WTC11 (cell line): ENCODE data around the gene MMP17. TPM values are rescaled to one million over a fixed set of nuclear protein-coding genes. Genes with fewer than 3 reads are reported as not detected.

Experiments used
- ATAC-seq: fragments of 200-7000 bp; cut with Tn5 transposase; 2 replicates; pipeline ENCODE4 v1.10.0; 2021; ENCODE audit warnings: mild to moderate bottlenecking, moderate library complexity
- CTCF ChIA-PET: fragments of 300-600 bp; sonication (Branson Sonifier 250); formaldehyde crosslinking; loops from one replicate; lab custom pipeline; 2021; ENCODE audit warnings: antibody characterized with exemption; lab: Charles Lee
- POLR2A ChIA-PET: fragments of 350-600 bp; sonication (Branson Sonifier 250); formaldehyde crosslinking; loops from one replicate; lab custom pipeline; 2021; ENCODE audit warnings: antibody characterized with exemption; lab: Charles Lee
- DNase-seq: peaks from one replicate; pipeline ENCODE4 v3.0.0; 2021; ENCODE audit warnings: low spot score
- H3K27ac Mint-ChIP-seq: 2 replicates; pipeline ENCODE4 v1.8.0; 2021; ENCODE audit warnings: mixed read lengths
- H3K27me3 Mint-ChIP-seq: 2 replicates; pipeline ENCODE4 v1.8.0; 2021; ENCODE audit warnings: low read depth, mild to moderate bottlenecking, moderate library complexity, mixed read lengths
- H3K36me3 Mint-ChIP-seq: 2 replicates; pipeline ENCODE4 v1.8.0; 2021; ENCODE audit warnings: mixed read lengths
- H3K4me1 Mint-ChIP-seq: 2 replicates; pipeline ENCODE4 v1.8.0; 2022; ENCODE audit warnings: mixed read lengths
- H3K4me3 Mint-ChIP-seq: 2 replicates; pipeline ENCODE4 v1.8.0; 2021; ENCODE audit warnings: mild to moderate bottlenecking, moderate library complexity, mixed read lengths
- H3K9me3 Mint-ChIP-seq: 2 replicates; pipeline ENCODE4 v1.8.0; 2021; ENCODE audit warnings: mixed read lengths
- ATF1 ChIP-seq: sonication (generic); formaldehyde crosslinking; IDR thresholded peaks from 2 replicates; pipeline ENCODE4 v1.8.1; 2023; ENCODE audit warnings: mild to moderate bottlenecking, moderate library complexity, missing genetic modification reagents
- CREB1 ChIP-seq: sonication (generic); formaldehyde crosslinking; IDR thresholded peaks from 2 replicates; pipeline ENCODE4 v1.8.0; 2023; ENCODE audit warnings: mild to moderate bottlenecking, missing genetic modification reagents
- ETV6 ChIP-seq: sonication (generic); formaldehyde crosslinking; IDR thresholded peaks from 2 replicates; pipeline ENCODE4 v1.8.1; 2022; ENCODE audit warnings: mild to moderate bottlenecking, missing genetic modification reagents
- NFE2L1 ChIP-seq: sonication (generic); formaldehyde crosslinking; IDR thresholded peaks from 2 replicates; pipeline ENCODE4 v1.8.1; 2023; ENCODE audit warnings: missing genetic modification reagents
- SMAD3 ChIP-seq: sonication (generic); formaldehyde crosslinking; IDR thresholded peaks from 2 replicates; pipeline ENCODE4 v1.8.0; 2022; ENCODE audit warnings: missing genetic modification reagents, mild to moderate bottlenecking, borderline replicate concordance
- SOX15 ChIP-seq: fragments of 250-450 bp; sonication (Bioruptor Pico); IDR thresholded peaks from 2 replicates; pipeline ENCODE4 v1.9.0; 2021; ENCODE audit warnings: mild to moderate bottlenecking
- TP53 ChIP-seq: sonication (generic); formaldehyde crosslinking; IDR thresholded peaks from 2 replicates; pipeline ENCODE4 v1.8.1; 2023; ENCODE audit warnings: mild to moderate bottlenecking, missing genetic modification reagents
- ZNF138 ChIP-seq: sonication (generic); formaldehyde crosslinking; conservative IDR thresholded peaks from 2 replicates; pipeline ENCODE4 v1.8.1; 2022; ENCODE audit warnings: mild to moderate bottlenecking, moderate library complexity, missing genetic modification reagents
- ZNF671 ChIP-seq: fragments of 250-450 bp; sonication (Bioruptor Pico); IDR thresholded peaks from 2 replicates; pipeline ENCODE4 v1.8.0; 2021; ENCODE audit warnings: mild to moderate bottlenecking
- total RNA-seq: library from RNA; stranded (reverse); gene quantifications from 3 replicates; pipeline ENCODE4 v1.2.3, GENCODE V29; 2021
- TF ChIP-seq, protein P1 (sequence below): sonication (generic); formaldehyde crosslinking; IDR thresholded peaks from 2 replicates; pipeline ENCODE4 v1.8.1; 2023; ENCODE audit warnings: mild to moderate bottlenecking, moderate library complexity, missing genetic modification reagents
- TF ChIP-seq, protein P2 (sequence below): fragments of 250-450 bp; sonication (Bioruptor Pico); IDR thresholded peaks from 2 replicates; pipeline ENCODE4 v1.9.0; 2021; ENCODE audit warnings: mild to moderate bottlenecking, borderline replicate concordance
- TF ChIP-seq, protein P3 (sequence below): sonication (generic); formaldehyde crosslinking; IDR thresholded peaks from 2 replicates; pipeline ENCODE4 v1.8.0; 2022; ENCODE audit warnings: mild to moderate bottlenecking, missing genetic modification reagents
- TF ChIP-seq, protein P4 (sequence below): fragments of 250-450 bp; sonication (Bioruptor Pico); IDR thresholded peaks from 2 replicates; pipeline ENCODE4 v1.9.0; 2021; ENCODE audit warnings: moderate library complexity, mild to moderate bottlenecking, inconsistent platforms, borderline replicate concordance
- TF ChIP-seq, protein P5 (sequence below): sonication (generic); formaldehyde crosslinking; IDR thresholded peaks from 2 replicates; pipeline ENCODE4 v1.8.1; 2022; ENCODE audit warnings: low read depth, mild to moderate bottlenecking, moderate library complexity, missing genetic modification reagents, borderline replicate concordance
- TF ChIP-seq, protein P6 (sequence below): sonication (generic); formaldehyde crosslinking; IDR thresholded peaks from 2 replicates; pipeline ENCODE4 v1.8.1; 2023; ENCODE audit warnings: mild to moderate bottlenecking, missing genetic modification reagents

Gene MMP17
- total RNA-seq, 1 experiment from 2014 or later, result 67.1 TPM

DNA sequence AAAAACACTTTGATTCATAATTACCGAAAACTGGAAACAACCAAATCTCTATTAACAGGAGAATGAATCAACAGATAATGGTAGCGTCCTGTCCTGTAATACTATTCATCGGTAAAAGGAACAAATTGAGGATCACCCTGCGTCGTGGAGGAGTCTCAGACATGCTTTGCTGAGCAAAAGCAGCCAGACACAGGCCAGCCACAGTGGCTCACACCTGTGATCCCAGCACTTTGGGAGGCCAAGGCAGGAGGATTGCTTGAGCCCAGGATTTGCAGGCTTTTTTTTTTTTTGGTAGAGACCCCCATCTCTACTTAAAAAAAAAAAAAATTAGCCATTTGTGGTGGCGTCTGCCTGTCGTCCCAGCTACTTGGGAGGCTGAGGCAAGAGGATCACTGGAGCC is 34.1 kb upstream of the MMP17 start (continued):
- TF ChIP-seq ZNF138 (CRISPR knock-in tag) (no peak), TP53 (CRISPR knock-in tag) (no peak), SOX15 (CRISPR knock-in tag) (no peak), CREB1 (no peak), SMAD3 (CRISPR knock-in tag) (no peak)
- TF ChIP-seq, protein P1, sequence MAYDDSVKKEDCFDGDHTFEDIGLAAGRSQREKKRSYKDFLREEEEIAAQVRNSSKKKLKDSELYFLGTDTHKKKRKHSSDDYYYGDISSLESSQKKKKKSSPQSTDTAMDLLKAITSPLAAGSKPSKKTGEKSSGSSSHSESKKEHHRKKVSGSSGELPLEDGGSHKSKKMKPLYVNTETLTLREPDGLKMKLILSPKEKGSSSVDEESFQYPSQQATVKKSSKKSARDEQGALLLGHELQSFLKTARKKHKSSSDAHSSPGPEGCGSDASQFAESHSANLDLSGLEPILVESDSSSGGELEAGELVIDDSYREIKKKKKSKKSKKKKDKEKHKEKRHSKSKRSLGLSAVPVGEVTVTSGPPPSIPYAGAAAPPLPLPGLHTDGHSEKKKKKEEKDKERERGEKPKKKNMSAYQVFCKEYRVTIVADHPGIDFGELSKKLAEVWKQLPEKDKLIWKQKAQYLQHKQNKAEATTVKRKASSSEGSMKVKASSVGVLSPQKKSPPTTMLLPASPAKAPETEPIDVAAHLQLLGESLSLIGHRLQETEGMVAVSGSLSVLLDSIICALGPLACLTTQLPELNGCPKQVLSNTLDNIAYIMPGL (CRISPR knock-in tag), result no peak
- TF ChIP-seq, all 79 proteins: peak for 0

DNA sequence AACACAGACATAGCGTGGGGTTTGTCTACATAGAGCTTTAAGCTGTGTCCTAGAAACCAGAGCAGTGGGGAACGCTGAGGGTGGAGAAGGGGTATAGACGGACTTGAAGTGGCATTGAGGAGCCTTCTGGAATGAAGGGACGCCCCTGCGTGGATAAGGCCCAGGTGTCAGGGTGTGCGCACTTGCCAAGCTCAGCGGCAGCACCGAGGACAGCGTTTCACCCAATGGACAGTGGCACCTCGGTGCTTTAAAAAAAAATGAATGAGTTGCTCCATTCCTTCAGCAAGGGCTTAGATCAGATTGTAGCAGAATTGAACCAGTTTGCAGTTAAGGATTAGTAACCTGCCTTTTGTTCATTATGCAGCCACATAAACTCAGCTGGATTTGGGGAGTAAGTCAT is 33.6 kb upstream of the MMP17 start:
- POLR2A ChIA-PET, result interaction anchor here (0.7 kb wide), 1 partner anchor 17 kb away, joined by 3 read pairs; no protein-coding TSS in a partner anchor
- H3K36me3 Mint-ChIP-seq, result peaks cover 60% of the 10 kb centered on the region
- CTCF ChIA-PET, result interaction anchor here (1.2 to 2.7 kb wide), 4 partner anchors 19 to 678 kb away, joined by 3 to 7 read pairs (median 5); no protein-coding TSS in a partner anchor

DNA sequence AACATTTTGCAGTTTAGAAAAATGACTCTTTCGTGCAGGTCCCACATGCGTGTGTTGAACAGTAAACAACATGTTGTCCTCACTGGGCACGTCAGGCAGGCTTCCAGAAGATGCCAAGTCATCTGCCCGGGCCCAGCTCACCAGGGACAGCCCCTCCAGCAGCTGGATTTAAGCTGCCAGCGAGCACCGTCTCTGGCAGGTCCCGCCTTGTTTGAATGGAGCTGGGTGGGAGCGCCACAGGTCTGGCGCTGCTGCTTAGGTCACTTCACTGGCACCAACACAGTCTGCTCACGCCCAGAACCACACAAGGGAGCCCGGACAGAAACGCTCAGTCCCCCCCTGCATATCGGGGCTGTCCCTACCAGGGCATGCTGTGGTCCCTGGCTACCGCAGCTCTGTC is 33.1 kb upstream of the MMP17 start:
- TF ChIP-seq ETV6, result no peak
- TF ChIP-seq, protein P2, sequence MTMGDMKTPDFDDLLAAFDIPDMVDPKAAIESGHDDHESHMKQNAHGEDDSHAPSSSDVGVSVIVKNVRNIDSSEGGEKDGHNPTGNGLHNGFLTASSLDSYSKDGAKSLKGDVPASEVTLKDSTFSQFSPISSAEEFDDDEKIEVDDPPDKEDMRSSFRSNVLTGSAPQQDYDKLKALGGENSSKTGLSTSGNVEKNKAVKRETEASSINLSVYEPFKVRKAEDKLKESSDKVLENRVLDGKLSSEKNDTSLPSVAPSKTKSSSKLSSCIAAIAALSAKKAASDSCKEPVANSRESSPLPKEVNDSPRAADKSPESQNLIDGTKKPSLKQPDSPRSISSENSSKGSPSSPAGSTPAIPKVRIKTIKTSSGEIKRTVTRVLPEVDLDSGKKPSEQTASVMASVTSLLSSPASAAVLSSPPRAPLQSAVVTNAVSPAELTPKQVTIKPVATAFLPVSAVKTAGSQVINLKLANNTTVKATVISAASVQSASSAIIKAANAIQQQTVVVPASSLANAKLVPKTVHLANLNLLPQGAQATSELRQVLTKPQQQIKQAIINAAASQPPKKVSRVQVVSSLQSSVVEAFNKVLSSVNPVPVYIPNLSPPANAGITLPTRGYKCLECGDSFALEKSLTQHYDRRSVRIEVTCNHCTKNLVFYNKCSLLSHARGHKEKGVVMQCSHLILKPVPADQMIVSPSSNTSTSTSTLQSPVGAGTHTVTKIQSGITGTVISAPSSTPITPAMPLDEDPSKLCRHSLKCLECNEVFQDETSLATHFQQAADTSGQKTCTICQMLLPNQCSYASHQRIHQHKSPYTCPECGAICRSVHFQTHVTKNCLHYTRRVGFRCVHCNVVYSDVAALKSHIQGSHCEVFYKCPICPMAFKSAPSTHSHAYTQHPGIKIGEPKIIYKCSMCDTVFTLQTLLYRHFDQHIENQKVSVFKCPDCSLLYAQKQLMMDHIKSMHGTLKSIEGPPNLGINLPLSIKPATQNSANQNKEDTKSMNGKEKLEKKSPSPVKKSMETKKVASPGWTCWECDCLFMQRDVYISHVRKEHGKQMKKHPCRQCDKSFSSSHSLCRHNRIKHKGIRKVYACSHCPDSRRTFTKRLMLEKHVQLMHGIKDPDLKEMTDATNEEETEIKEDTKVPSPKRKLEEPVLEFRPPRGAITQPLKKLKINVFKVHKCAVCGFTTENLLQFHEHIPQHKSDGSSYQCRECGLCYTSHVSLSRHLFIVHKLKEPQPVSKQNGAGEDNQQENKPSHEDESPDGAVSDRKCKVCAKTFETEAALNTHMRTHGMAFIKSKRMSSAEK (CRISPR knock-in tag), result no peak
- TF ChIP-seq, protein P3, sequence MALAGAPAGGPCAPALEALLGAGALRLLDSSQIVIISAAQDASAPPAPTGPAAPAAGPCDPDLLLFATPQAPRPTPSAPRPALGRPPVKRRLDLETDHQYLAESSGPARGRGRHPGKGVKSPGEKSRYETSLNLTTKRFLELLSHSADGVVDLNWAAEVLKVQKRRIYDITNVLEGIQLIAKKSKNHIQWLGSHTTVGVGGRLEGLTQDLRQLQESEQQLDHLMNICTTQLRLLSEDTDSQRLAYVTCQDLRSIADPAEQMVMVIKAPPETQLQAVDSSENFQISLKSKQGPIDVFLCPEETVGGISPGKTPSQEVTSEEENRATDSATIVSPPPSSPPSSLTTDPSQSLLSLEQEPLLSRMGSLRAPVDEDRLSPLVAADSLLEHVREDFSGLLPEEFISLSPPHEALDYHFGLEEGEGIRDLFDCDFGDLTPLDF (CRISPR knock-in tag), result no peak
- TF ChIP-seq, all 79 proteins: peak for 0
- ChIA-PET CTCF (interaction anchor here (0.9 to 2.7 kb wide), 5 partner anchors 19 to 678 kb away, joined by 3 to 7 read pairs (median 4); no protein-coding TSS in a partner anchor), POLR2A (no interaction called here)
- Mint-ChIP-seq H3K4me3 (no peak overlapping the region), H3K27me3 (no peaks in the 10 kb centered on the region; the same call in 1 of the 2 replicates), H3K27ac (peak overlapping the region; percentile 86), H3K4me1 (peaks cover 38% of the 10 kb centered on the region), H3K36me3 (peaks cover 55% of the 10 kb centered on the region), H3K9me3 (peaks cover 5% of the 10 kb centered on the region)
- DNase-seq (no peak), ATAC-seq (no peak)

More for the DNA sequence above, 33.6 kb upstream of the MMP17 start:
- TF ChIP-seq, protein P4, sequence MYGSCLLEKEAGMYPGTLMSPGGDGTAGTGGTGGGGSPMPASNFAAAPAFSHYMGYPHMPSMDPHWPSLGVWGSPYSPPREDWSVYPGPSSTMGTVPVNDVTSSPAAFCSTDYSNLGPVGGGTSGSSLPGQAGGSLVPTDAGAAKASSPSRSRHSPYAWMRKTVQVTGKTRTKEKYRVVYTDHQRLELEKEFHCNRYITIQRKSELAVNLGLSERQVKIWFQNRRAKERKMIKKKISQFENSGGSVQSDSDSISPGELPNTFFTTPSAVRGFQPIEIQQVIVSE, result no peak
- TF ChIP-seq ZNF138 (CRISPR knock-in tag) (no peak), NFE2L1 (no peak), ATF1 (CRISPR knock-in tag) (no peak), ZNF671 (no peak)
- TF ChIP-seq, protein P5, sequence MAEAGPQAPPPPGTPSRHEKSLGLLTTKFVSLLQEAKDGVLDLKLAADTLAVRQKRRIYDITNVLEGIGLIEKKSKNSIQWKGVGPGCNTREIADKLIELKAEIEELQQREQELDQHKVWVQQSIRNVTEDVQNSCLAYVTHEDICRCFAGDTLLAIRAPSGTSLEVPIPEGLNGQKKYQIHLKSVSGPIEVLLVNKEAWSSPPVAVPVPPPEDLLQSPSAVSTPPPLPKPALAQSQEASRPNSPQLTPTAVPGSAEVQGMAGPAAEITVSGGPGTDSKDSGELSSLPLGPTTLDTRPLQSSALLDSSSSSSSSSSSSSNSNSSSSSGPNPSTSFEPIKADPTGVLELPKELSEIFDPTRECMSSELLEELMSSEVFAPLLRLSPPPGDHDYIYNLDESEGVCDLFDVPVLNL (CRISPR knock-in tag), result no peak
- TF ChIP-seq, protein P6, sequence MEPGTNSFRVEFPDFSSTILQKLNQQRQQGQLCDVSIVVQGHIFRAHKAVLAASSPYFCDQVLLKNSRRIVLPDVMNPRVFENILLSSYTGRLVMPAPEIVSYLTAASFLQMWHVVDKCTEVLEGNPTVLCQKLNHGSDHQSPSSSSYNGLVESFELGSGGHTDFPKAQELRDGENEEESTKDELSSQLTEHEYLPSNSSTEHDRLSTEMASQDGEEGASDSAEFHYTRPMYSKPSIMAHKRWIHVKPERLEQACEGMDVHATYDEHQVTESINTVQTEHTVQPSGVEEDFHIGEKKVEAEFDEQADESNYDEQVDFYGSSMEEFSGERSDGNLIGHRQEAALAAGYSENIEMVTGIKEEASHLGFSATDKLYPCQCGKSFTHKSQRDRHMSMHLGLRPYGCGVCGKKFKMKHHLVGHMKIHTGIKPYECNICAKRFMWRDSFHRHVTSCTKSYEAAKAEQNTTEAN (CRISPR knock-in tag), result no peak
- Mint-ChIP-seq H3K9me3 (peaks cover 5% of the 10 kb centered on the region), H3K27ac (peak overlapping the region; percentile 86; the same call in 1 of the 2 replicates), H3K4me3 (no peak overlapping the region), H3K4me1 (peaks cover 38% of the 10 kb centered on the region), H3K27me3 (no peaks in the 10 kb centered on the region; the same call in 1 of the 2 replicates)
- no peak for DNase-seq
- no peak for ATAC-seq
